Endometrium (tissue), 2 donors: ENCODE measurements around the gene GPI.

Experiments used
- FAIRE-seq: peaks from 2 replicates; lab custom pipeline; 2012; peaks lifted over from hg19 to GRCh38; lab: Jason Lieb, UNC
- donor health status: control.
- donor health status: control.

GPI gene

GRCh38 chr19:34341935-34342680 is 22.9 kb upstream of the GPI start:
- FAIRE-seq = no peak

DNA sequence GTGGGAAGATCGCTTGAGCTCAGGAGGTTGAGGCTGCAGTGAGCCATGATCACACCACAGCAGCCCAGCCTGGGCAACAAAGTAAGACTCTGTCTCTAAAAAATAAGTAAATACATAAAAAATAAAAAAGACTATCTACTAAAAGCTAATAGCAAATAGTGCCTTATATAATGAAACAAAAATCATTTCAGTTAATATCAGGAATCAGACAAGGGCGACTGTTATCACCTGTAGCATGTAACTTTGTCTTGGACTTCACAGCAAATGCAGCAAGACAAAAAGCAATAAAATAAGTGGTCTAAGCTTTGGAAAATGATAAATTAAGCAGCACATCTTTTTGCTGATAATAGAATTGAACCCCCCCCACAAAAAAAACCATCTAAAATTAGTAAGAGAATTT is 21.2 kb upstream of the GPI start:
- no peak for FAIRE-seq

GRCh38 chr19:34345947-34346351 is 19.0 kb upstream of the GPI start:
- FAIRE-seq = no peak

DNA sequence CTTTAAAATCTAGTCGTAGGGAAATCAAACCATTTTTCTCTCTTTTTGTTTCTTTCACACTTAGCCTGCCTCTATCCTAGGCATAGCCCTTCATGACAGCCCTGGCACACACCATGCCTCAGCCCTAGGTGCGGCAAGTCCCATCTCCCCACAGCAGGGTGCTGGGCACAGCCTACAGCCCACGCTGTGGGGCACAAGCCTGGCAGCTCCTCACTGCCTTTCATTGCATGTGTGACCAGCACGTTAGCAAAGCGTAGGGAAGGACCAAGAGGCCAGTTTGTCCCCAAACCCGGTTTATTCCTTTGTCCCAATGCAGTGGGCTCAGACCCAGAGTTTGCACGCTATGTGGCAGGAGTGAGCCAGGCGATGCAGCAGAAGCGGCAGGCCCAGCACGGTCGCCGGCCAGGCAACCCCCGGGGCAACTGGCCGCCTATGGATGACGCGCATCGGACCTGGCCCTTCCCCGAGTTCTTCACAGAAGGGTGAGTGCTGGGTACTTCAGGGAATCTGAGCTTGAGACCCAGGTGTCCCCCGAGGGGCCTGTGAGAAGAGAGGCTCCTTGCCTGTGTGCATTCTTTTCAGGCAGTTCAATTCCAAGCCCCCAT is 17.3 kb upstream of the GPI start:
- no peak for FAIRE-seq

GRCh38 chr19:34348899-34349487 is 16.0 kb upstream of the GPI start:
- no peak for FAIRE-seq

DNA sequence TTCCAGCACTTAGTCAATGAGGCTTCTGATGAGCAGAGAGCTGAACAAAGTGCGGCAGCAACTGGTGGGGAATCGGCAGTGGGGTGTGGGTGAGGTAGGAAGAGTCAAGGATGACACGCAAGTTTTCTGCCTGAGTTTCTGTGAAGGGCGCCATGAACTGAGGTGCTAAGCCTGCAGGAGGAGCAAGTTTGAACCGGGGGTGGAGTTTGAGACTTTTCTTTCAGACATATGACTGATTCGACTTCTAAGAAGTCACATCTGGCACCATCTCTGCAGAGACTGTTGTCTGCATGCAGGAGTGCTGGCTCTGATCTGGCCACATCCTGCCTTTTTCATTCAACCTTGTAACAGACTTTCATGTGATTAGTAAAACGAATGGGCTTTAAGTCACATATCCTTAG is 14.8 kb upstream of the GPI start:
- FAIRE-seq = no peak

DNA sequence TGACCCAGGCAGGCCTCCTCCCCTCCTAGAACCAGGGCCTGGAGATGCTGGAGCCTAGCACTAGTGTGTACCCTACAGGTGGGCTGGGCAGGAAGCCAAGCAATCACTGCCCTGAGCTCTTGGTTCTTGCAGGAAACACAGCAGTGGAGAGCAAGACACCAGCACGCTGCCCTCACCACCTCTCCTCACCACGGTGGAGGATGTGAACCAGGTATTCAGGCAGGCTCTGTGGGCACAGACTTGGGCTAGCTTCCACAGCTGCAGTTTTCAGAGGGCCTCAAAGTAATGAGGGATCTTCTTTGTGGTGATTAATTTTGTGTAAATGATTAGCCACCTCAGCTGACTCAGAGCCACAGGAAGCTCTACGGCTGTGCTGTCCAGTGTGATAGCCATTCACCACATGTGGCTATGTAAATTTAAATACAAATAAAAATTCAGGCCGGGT is 13.6 kb upstream of the GPI start:
- FAIRE-seq = no peak

DNA sequence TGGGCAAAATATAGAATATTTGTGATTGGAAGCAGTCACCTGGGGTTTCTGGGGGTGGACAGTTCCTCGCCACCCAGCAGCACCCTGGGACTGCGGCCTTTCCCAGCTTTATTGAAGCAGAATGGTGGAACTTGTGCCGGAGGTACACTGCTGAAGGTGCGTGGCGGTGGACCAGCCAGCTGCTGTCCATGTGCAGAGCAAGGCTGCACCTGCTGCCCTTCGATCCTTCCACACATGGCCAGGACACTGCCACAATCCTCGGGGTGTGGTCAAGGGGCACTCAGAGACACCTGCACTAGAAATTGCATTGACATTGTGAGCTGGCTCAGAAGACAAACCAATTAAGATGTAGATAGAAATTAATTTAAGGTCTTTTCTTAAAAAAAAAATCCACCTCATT is 11.4 kb upstream of the GPI start:
- FAIRE-seq = no peak

- FAIRE-seq = no peak
Measured at GRCh38 chr19:34355201-34355600, 9.8 kb upstream of the GPI start.

GRCh38 chr19:34356875-34357274 is 8.1 kb upstream of the GPI start:
- FAIRE-seq = no peak

DNA sequence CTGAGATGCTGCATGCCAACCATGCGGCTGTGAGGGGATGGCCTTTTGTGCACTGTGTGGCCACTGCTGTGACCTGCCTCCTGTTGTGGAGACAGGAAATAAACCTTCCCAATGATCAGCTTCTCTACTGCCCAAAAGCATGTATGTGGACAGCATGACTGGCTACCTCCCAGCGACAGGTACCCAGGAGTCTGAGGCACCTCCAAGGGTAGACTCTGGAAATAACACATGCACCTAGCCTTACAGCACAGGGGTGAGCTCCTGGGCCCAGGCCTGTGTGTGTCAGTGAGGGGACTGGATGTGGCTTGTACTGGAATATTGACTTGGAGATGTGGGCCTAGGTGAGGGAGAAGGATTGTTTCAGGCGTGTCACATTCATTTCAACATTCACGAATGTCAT is 7.6 kb upstream of the GPI start:
- FAIRE-seq = no peak

- no peak for FAIRE-seq
Measured at GRCh38 chr19:34359140-34359953, 5.6 kb upstream of the GPI start.

DNA sequence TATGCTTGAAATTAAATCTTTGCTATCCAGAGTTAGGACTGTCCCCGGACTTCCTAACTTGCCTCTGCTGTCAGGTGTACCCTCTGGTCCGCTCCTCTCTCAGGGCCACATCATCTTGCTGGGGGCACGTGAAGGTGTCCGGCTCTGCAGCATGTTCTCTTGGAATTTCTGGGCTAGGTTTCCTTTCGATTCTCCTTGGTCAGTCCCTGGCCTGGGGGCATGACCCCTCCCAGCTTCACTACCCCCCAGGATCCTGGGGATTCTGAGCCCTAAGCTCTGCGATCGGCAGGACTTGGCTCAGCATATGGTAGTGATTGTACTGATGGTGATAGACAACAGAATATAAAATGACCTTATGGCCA is 5.1 kb upstream of the GPI start:
- no peak for FAIRE-seq

GRCh38 chr19:34360354-34360909 is 4.6 kb upstream of the GPI start:
- FAIRE-seq = no peak

- FAIRE-seq = no peak
Measured at GRCh38 chr19:34362679-34363069, 2.3 kb upstream of the GPI start.

DNA sequence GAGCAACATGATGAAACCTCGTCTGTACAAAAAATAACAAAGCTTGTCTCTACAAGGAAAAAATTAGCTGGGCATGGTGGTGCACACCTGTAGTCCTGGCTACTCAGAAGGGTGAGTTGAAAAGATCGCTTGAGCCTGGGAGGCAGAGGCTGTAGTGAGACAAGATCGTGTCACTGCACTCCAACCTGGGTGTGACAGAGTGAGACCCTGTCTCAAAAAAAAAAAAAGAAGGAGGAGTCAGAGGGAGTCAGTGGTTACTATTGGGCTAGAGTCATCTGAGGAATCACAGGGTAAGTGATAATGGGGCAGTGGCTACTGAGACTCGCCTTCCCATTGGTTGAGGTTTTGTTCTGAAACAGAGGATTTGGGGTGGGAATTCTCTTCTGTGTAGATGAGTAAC is 1.9 kb upstream of the GPI start:
- FAIRE-seq = no peak

DNA sequence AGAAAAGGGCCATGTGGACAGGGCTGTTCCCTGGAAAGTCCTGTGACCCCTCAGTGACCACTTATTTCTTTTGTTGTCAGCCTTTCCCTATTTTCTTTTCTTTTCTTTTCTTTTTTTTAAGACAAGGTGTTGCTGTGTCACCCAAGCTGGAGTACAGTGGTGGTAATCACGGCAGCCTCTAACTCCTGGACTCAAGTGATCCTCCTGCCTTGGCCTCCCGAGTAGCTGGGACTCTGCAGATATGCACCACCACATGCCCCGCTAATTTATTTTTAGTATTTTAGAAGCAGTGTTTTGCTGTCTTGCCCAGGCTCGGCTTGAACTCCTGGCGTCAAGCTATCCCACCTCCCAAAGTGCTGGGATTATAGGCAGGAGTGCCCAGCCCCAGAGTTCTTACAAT is 1.1 kb upstream of the GPI start:
- FAIRE-seq = no peak

DNA sequence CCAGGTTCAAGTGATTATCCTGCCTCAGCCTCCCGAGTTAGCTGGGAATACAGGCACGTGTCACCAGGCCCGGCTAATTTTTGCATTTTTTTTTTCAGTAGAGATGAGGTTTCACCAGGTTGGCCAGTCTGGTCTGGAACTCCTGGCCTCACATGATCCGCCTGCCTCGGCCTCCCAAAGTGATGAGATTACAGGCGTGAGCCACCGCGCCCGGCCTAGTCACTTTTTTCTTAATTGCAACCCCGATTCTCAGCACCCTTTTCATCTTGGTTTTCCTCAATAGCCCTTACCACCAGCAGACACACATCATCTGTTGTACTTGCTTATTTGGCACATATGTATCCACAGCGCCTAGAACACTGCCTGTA is 550 bp upstream of the GPI start:
- FAIRE-seq = no peak

DNA sequence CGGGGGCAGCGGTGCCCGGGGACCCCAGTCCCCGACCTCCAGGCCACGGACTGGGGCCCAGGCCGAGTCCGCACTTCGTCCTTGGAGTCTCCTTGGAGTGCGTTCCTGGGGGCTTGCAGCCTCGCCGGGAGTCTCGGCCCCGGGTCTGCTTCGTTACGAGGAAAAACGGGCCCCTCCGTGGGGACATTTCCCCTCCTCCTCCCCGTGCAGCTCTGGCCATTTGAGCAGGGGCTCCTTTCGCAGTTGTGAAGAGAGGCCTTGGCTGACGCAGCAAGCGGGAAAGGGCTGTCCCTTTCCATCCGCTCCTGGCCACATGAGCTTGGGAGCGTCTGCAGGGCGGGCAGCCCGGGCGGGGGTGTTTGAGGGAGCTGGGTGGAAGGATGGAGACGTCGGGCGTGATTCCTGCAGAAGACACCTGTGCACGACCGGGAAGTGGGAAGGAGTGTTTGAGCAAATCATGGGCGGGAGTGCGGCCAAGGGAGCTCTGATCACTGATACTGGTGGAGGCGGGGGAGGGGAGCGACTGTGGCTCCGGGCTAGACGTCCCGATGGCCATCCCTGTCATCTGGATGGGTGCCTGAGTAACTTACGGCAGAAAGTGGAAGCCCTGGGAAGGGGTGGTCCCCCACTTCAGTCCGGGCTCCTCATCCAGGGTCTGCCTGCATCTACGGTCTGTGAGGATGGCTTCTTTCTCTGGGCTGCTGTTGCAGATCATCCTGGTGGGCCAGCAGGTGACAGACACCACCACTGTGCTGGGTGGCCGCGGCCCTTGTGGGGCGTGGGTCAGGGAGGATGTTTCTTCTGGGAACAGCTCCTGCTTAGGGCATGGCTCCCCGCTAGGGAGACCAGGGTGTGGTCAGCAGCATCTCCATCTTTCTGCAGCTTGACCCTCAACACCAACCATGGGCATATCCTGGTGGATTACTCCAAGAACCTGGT is 736 bp downstream of the GPI start:
- FAIRE-seq = no peak

DNA sequence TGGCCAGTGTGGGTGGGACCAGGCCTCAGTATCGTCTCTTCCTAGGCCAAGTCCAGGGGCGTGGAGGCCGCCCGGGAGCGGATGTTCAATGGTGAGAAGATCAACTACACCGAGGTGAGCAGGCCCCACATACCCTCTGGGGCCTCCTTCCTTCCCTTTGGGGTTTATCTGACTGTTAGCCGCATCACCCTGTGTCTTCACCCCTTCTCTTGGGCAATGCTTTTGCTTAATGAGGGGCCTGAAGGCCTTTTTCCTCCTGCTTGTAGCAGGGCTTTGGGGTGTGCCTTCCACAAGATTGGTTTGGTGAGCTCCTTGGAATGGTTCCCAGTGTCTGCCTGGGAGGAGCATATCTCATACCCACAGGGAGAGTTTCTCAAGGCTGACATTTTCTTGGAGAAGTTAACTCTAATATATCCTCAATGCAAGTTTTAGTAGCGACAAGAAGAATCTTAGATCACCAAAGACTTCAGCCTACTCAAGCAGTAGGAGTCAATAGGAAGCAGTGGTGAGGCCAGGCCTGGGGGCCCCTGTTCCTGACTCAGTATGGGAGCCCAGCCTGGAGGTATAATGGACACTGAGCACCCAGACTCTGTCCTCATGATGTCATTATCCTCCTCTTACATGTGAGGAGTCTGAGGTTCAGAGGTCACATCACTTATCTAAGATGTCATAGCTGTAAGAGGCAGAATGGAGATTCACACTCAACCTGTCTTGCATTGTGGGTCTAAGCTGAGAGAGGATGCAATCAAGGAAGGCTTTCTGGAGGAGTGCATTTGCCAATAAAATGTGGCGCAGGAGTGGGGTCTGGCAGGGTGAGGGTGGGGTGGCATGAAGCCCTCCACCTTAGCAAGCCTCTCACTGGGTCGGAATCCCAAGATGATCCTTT is 2.0 kb downstream of the GPI start:
- no peak for FAIRE-seq

- no peak for FAIRE-seq
Measured at GRCh38 chr19:34367624-34367957, 2.6 kb downstream of the GPI start.
